ENCODE measurements around the gene NUAK2. TPM values are rescaled to one million over a fixed set of nuclear protein-coding genes. Genes with fewer than 3 reads are reported as not detected.

NUAK2 gene
- total RNA-seq, 3 donors from 2014 or later (not counting 1 experiment from before 2014, with no cell fraction given): 17.3 to 21.7 (median 21.5) TPM

DNA sequence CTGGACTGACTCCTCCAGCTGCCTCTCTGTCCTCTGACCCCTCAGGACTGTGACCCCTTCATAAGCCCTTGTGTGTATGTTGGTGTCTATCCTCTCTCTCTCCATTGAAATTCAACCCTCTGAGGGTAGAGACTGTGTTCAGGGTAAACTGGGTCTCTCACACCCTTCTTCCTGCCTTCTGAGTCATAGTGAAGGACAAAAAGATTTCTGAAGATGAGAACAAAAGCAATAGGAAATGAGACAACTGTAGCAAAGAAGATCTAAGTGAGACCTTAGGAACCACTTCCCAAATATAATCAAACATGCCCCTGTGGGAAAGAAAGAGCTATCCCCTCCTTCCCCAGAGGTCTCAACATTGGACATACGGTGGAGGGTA is 16.9 kb downstream of the NUAK2 start:
- no peak for ATAC-seq
- no peaks in the 10 kb centered on the region for H3K9me3 ChIP-seq (ENCODE audit: control insufficient read depth, insufficient read depth, low read length)
- peaks cover 85% of the 10 kb centered on the region for H3K36me3 ChIP-seq (ENCODE audit: control insufficient read depth, insufficient read depth, low read length)
- Mint-ChIP-seq H3K27me3 (ENCODE audit: low read depth in 2 of 2) (no peaks in the 10 kb centered on the region), H3K4me3 (no peak overlapping the region), H3K36me3 (peaks cover 21% of the 10 kb centered on the region), H3K9me3 (no peaks in the 10 kb centered on the region), H3K4me1 (peaks cover 15 to 34% of the 10 kb centered on the region in 2 donors), H3K27ac (peak overlapping the region in 1 of 2 donors; percentile 30)
- WGBS (ENCODE audit: insufficient coverage): 92% methylated on average over 1 of the region's 1 CpG
- no peak overlapping the region for H3K4me3 ChIP-seq (ENCODE audit: low read length)
- H3K27me3 ChIP-seq (ENCODE audit: control insufficient read depth, insufficient read depth, low read length): no peaks in the 10 kb centered on the region
- no peak for DNase-seq
- peaks cover 10% of the 10 kb centered on the region for H3K4me1 ChIP-seq (ENCODE audit: control insufficient read depth, insufficient read depth, low read length)
- H3K27ac ChIP-seq (ENCODE audit: low read length): no peak overlapping the region
- intact Hi-C loops (cut with micrococcal nuclease): no loop called here
- TF ChIP-seq, protein P1, sequence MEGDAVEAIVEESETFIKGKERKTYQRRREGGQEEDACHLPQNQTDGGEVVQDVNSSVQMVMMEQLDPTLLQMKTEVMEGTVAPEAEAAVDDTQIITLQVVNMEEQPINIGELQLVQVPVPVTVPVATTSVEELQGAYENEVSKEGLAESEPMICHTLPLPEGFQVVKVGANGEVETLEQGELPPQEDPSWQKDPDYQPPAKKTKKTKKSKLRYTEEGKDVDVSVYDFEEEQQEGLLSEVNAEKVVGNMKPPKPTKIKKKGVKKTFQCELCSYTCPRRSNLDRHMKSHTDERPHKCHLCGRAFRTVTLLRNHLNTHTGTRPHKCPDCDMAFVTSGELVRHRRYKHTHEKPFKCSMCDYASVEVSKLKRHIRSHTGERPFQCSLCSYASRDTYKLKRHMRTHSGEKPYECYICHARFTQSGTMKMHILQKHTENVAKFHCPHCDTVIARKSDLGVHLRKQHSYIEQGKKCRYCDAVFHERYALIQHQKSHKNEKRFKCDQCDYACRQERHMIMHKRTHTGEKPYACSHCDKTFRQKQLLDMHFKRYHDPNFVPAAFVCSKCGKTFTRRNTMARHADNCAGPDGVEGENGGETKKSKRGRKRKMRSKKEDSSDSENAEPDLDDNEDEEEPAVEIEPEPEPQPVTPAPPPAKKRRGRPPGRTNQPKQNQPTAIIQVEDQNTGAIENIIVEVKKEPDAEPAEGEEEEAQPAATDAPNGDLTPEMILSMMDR (IDR thresholded peaks at IDR 0.05): no peak

DNA sequence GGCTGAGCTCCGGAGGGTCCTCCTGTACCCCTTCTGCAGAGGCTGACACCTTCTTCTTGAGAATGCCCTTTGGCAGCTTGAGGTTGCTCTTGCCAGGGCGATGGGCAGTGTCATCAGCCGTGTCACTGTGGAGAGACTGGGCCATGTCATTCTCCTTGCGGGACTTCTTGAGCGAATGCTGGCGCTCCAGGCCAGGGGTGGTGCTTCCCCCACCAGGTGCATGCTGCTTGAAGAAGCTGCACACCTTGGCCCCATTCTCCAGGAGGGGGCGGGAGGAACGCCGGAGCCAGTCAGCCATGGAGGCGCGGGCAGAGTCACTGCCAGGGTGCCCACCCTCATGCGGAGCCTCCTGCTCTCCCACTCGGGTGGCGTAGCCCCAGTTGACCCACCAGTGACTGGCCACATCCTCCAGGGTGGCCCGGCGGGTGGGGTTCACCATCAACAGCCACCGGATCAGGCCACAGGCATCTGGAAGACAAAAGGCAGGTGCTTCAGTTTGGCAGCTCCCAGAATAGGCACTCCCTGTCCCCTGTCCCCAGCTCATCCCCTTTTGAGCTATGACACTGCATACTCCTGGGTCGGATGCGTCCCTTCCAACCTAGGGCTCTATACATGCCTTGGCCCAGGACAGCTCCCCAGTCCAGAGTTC is 17.4 kb downstream of the NUAK2 start:
- Histone ChIP-seq H3K4me3 (ENCODE audit: low read length) (no peak overlapping the region), H3K27me3 (ENCODE audit: control insufficient read depth, insufficient read depth, low read length) (no peaks in the 10 kb centered on the region), H3K27ac (ENCODE audit: low read length) (no peak overlapping the region), H3K9me3 (ENCODE audit: control insufficient read depth, insufficient read depth, low read length) (no peaks in the 10 kb centered on the region), H3K36me3 (ENCODE audit: control insufficient read depth, insufficient read depth, low read length) (peaks cover 81% of the 10 kb centered on the region), H3K4me1 (ENCODE audit: control insufficient read depth, insufficient read depth, low read length) (peaks cover 10% of the 10 kb centered on the region)
- intact Hi-C loops (cut with micrococcal nuclease): no loop called here
- 95% methylated on average over 19 of the region's 19 CpGs for WGBS (ENCODE audit: insufficient coverage)
- peaks cover 21% of the 10 kb centered on the region for H3K36me3 Mint-ChIP-seq
- no peak overlapping the region for H3K4me3 Mint-ChIP-seq
- H3K4me1 Mint-ChIP-seq: peaks cover 15 to 34% of the 10 kb centered on the region in 2 donors
- no peak overlapping the region for H3K27ac Mint-ChIP-seq
- ATAC-seq (no peak), DNase-seq (no peak)
- TF ChIP-seq, protein P1 (IDR thresholded peaks at IDR 0.05): no peak
- no peaks in the 10 kb centered on the region for H3K9me3 Mint-ChIP-seq
- no peaks in the 10 kb centered on the region for H3K27me3 Mint-ChIP-seq (ENCODE audit: low read depth in 2 of 2)

DNA sequence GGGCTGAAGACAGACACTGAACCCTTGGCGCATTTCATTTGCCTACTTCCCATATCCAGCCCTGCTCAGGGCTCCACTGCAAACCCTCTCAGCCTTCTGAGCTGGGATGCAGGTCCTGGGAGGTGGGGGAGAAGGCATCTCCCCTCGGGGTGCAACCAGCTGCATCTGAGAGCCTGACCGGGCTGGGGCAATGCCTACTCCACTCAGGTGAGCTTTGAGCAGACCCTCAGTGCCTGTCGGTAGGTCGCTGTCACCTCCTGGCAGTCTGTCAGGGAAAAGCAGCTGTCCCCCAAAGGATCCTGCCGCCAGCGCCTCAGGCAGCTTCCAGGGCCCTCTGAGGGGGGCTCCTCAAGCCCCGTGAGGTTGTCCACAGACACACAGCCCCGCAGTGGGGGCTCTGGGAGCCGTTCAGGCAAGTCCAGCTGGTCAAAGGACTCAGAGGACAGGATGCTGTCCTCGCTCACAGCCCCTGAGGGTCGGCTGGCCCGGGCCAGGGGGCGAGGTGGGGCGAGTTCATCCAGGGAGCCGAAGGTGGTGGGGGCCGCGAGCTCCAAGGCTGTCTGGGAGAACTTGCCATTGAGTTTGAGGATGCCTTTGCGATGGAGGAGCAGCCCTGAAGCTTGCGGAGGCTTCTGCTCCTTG is 18.2 kb downstream of the NUAK2 start:
- H3K4me3 ChIP-seq (ENCODE audit: low read length): no peak overlapping the region
- intact Hi-C loops (cut with micrococcal nuclease): no loop called here
- no peaks in the 10 kb centered on the region for H3K9me3 ChIP-seq (ENCODE audit: control insufficient read depth, insufficient read depth, low read length)
- Mint-ChIP-seq H3K9me3 (no peaks in the 10 kb centered on the region), H3K36me3 (peaks cover 18% of the 10 kb centered on the region), H3K27ac (no peak overlapping the region), H3K4me3 (no peak overlapping the region), H3K4me1 (peaks cover 15 to 32% of the 10 kb centered on the region in 2 donors), H3K27me3 (ENCODE audit: low read depth in 2 of 2) (no peaks in the 10 kb centered on the region)
- peaks cover 10% of the 10 kb centered on the region for H3K4me1 ChIP-seq (ENCODE audit: control insufficient read depth, insufficient read depth, low read length)
- peaks cover 73% of the 10 kb centered on the region for H3K36me3 ChIP-seq (ENCODE audit: control insufficient read depth, insufficient read depth, low read length)
- no peak for DNase-seq
- no peak overlapping the region for H3K27ac ChIP-seq (ENCODE audit: low read length)
- H3K27me3 ChIP-seq (ENCODE audit: control insufficient read depth, insufficient read depth, low read length): no peaks in the 10 kb centered on the region
- no peak for ATAC-seq
- TF ChIP-seq, protein P1 (IDR thresholded peaks at IDR 0.05): no peak
- 96% methylated on average over 20 of the region's 20 CpGs for WGBS (ENCODE audit: insufficient coverage)

Measured in natural killer cell (primary cell).